HCT116 (cell line): ENCODE measurements around the gene PIGC.

ENCODE experiments used
- EGR1 ChIP-seq: IDR thresholded peaks from 2 replicates; pipeline ENCODE4 v1.6.1; 2012; ENCODE audit warnings: low read depth
- EZH2phosphoT487 ChIP-seq: fragments of 200-600 bp; IDR thresholded peaks from 2 replicates; pipeline ENCODE4 v1.6.1; 2018; ENCODE audit warnings: antibody characterized with exemption, borderline replicate concordance
- FOSL1 ChIP-seq: IDR thresholded peaks from 2 replicates; pipeline ENCODE4 v1.6.1; 2012; ENCODE audit warnings: low read depth
- POLR2A ChIP-seq: IDR thresholded peaks from 2 replicates; pipeline ENCODE4 v1.7.0; 2011; ENCODE audit warnings: borderline replicate concordance; ENCODE audit not compliant: insufficient read depth, insufficient read length; ENCODE audit errors: extremely low read depth
- POLR2AphosphoS5 ChIP-seq: IDR thresholded peaks from 2 replicates; pipeline ENCODE4 v1.6.1; 2011; ENCODE audit warnings: mild to moderate bottlenecking, low read depth, low read length, moderate library complexity
- RAD21 ChIP-seq: IDR thresholded peaks from 2 replicates; pipeline ENCODE4 v1.6.1; 2012; ENCODE audit warnings: low read depth, mild to moderate bottlenecking
- REST ChIP-seq: IDR thresholded peaks from 2 replicates; pipeline ENCODE4 v1.6.1; 2012; ENCODE audit warnings: low read depth
- SP1 ChIP-seq: IDR thresholded peaks from 2 replicates; pipeline ENCODE4 v1.6.1; 2012; ENCODE audit warnings: low read depth
- TCF7L2 ChIP-seq: IDR thresholded peaks from 2 replicates; pipeline ENCODE4 v1.7.0; 2011; ENCODE audit warnings: borderline replicate concordance, inconsistent platforms; ENCODE audit not compliant: insufficient read depth, insufficient read length; ENCODE audit errors: extremely low read depth
- TF ChIP-seq, protein P1 (sequence below), 3 experiments: fragments of 200-600 bp in 1 of 3; sonication (generic) in 1 of 3; IDR thresholded peaks in 2 of 3; conservative IDR thresholded peaks in 1 of 3; 2 replicates each; pipeline ENCODE4 v1.5.1; 2012 to 2017; ENCODE audit warnings: low read depth in 2 of 3, low read length in 2 of 3, antibody characterized with exemption in 1 of 3, borderline replicate concordance in 1 of 3, control low read depth in 1 of 3, mild to moderate bottlenecking in 1 of 3, mixed read lengths in 1 of 3, mixed run types in 1 of 3, moderate library complexity in 1 of 3; ENCODE audit not compliant: insufficient read depth in 1 of 3

DNA sequence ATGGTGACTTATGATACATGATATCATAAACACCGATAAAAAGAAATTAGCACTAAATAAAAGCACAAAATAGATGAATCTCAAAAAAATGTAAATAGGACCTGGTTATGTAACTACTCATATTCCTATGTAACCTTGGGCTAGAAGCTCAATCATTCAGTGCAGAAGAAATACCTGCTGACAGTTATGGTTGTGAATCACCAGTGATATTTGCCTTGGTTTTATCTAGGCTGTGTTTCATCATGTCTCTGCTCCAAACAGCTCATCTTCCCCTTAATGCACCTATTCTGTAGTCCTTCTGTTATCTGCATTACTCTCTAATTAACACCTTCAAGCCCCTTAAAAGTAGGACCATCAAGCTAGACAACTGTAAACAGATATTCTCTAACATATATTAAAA is 16.3 kb upstream of the PIGC start:
- TF ChIP-seq, protein P1, sequence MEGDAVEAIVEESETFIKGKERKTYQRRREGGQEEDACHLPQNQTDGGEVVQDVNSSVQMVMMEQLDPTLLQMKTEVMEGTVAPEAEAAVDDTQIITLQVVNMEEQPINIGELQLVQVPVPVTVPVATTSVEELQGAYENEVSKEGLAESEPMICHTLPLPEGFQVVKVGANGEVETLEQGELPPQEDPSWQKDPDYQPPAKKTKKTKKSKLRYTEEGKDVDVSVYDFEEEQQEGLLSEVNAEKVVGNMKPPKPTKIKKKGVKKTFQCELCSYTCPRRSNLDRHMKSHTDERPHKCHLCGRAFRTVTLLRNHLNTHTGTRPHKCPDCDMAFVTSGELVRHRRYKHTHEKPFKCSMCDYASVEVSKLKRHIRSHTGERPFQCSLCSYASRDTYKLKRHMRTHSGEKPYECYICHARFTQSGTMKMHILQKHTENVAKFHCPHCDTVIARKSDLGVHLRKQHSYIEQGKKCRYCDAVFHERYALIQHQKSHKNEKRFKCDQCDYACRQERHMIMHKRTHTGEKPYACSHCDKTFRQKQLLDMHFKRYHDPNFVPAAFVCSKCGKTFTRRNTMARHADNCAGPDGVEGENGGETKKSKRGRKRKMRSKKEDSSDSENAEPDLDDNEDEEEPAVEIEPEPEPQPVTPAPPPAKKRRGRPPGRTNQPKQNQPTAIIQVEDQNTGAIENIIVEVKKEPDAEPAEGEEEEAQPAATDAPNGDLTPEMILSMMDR (IDR thresholded peaks at IDR 0.05 in 2 of 3, conservative IDR thresholded peaks at IDR 0.05 in 1 of 3; ENCODE audit: borderline replicate concordance in 1 of 3, insufficient read depth in 1 of 3, low read depth in 2 of 3, low read length in 2 of 3): no peak
- TF ChIP-seq POLR2A (no peak), POLR2AphosphoS5 (no peak), SP1 (no peak), EZH2phosphoT487 (no peak), EGR1 (no peak), REST (no peak), RAD21 (no peak), TCF7L2 (no peak), FOSL1 (no peak)
